HK-2 (cell line): ENCODE measurements around the gene CORO2B.

Source experiments
- DNase-seq: peaks from one replicate; pipeline ENCODE4 v3.0.0-alpha.2; 2018; ENCODE audit not compliant: unreplicated experiment

CORO2B gene

DNA sequence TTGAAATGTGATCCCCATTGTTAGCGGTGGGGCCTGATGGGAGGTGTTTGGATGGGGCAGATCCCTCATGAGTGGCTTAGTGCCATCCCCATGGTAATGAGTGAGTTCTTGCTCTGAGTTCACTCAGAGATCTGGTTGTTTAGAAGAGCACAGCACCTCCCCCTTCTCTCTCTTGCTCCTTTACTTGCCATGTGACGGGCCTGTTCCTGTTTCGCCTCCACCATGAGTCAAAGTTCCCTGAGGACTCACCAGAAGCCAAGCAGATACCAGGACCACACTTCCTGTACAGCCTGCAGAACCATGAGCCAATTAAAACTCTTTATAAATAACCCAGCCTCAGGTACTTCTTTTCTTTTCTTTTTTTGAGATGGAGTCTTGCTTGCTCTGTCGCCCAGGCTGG lies 195.3 kb downstream of the CORO2B start:
- no peak for DNase-seq

DNA sequence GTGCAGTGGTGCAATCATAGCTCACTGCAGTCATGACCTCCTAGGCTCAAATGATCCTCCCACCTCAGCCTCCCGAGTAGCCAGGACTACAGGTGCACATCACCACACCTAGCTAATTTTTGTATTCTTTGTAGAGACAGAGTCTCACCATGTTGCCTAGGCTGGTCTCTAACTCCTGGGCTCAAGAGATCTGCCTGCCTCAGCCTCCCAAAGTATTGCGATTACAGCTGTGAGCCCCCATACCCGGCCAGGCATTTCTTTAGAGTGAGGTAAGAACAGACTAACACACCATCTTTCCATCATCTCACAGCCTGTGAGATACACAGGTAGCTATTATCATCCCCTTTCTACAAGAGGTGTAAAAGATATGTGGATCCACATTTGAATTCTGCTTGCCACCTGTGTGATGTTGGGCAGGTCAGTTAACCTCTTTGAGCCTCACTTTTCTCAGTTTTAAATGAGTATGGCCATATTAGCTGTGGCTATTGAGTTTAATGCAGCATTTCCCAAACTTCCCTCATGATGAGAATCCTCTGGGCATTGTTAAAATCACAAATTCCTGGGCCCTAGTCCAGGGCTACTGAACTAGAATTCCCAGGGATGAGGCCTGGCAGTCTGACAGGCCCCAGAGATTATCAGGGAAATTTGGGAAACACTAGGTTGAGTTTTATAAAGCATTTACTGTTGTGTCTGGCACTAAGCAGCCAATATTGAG lies 195.9 kb downstream of the CORO2B start:
- no peak for DNase-seq

DNA sequence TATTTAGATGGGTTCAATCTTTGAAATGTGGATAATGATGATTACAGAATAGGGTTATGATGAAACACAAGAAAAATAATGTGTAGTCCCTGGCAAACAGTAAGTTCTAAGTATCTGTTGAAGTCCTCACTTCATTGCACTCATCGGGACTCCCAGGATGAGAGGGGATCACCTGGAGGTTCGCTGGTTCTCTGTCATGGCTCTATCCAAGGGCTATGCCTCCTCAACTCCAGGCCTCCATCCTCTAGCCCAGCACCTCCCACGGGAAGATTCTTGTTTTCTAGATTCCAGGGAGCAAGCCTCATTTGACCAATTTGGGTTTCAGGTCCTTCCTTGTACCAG lies 196.4 kb downstream of the CORO2B start:
- no peak for DNase-seq

DNA sequence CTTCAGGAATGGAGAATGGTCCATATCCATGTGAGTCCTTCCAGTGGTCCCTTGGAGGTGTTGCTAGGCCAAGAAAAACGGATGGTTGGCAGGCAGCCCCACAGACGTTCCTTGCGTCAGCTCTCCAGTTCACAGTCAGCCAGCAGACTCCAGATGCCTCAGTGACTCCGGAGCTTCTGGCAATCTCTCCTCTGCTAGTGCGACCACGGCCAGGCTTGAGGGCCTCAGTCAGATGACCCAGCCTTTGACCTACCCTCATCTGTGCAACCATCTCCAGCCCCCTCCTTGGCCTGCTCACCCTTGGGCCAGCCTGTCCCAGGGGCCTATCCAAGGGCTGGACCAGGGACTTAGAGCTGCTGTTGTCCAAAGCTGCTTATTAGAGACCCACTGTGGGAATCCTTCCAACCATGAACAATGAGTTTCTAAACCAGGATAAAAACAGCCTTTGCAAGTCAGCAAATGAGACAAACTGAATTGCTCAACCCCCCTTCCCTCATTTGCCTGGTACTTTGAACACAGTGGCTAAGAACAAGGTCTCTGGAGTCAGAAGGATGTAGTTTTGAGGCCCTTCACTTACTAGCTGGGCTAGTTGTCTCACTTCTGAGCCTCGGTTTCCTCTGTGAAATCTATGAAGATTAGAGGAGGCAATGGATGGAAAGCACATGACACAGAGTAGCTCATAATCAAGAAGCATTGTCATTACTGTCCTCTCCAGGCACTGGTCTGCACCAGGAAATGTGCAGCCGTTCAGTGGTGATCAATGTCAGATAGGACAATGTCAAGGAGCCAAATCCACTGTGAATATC lies 197.1 kb downstream of the CORO2B start:
- no peak for DNase-seq

DNA sequence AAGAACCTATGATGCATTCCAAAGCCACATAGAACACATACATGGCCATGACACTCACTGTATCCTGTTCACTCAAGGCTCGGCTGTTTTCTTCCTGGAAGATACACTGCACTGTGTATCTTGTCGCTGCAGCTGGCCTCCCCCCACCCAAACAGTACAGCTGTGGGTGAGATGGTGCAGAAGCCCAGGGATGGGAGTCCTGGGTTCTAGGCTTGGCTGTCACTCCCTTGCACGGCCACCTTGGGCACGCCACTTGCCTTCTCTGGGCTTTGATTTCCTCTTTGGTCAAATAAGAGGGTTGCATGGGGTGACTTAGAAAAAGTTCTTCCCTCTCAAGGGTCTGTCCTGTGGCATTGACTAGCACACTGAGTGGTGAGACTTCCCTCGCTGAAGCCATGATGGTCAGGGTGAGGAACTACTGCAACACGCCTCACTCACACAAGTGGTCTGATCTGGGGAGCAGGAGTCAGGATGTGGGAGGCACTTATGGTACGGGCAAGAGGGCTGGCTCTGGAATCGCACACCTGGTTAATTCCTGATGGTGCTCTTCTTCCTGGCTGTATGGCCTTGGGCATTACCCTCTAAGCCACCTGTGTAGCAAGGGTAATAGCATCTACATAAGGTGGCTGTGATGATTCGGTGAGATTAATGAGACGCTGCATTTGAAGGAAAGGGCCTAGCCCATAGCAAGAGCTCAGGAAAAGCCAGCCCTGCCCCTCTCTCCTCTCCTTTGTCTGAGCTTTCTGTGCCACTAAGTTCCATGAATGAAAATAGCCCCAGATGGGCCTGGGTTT lies 197.9 kb downstream of the CORO2B start:
- no peak for DNase-seq
